Psoas muscle (tissue), 8 donors: ENCODE data around the gene DBF4B. TPM values are rescaled to one million over a fixed set of nuclear protein-coding genes. Genes with fewer than 3 reads are reported as not detected.

ENCODE experiments used
- ATAC-seq, 4 donors: fragments of 200-7000 bp; cut with Tn5 transposase; one replicate each; pipeline ENCODE4 v1.9.1; 2020; ENCODE audit warnings: moderate library complexity in 3 of 4, mild to moderate bottlenecking in 2 of 4
- DNase-seq, 2 donors: peaks; one replicate each; pipeline ENCODE4 v3.0.0-alpha.2; 2020
- H3K27ac ChIP-seq: fragments of 200-600 bp; one replicate; pipeline ENCODE4 v1.8.0; 2022
- H3K27me3 ChIP-seq, 3 donors: fragments of 200-600 bp in 1 of 3; one replicate each; pipeline versions ENCODE4 v1.6.1 to v1.8.0; 2013 to 2022; ENCODE audit warnings: low read length in 2 of 3, mild to moderate bottlenecking in 2 of 3, moderate library complexity in 1 of 3; ENCODE audit not compliant: insufficient read depth in 3 of 3
- H3K36me3 ChIP-seq, 2 donors: fragments of 200-600 bp in 1 of 2; one replicate each; pipeline versions ENCODE4 v1.6.1 to v1.8.0; 2013 to 2022; ENCODE audit warnings: low read depth in 1 of 2, mild to moderate bottlenecking in 1 of 2, moderate library complexity in 1 of 2; ENCODE audit not compliant: insufficient read depth in 1 of 2
- H3K4me1 ChIP-seq: fragments of 200-600 bp; one replicate; pipeline ENCODE4 v1.8.0; 2022
- H3K4me3 ChIP-seq: fragments of 200-600 bp; one replicate; pipeline ENCODE4 v1.8.0; 2022; ENCODE audit warnings: mild to moderate bottlenecking
- H3K9me3 ChIP-seq: fragments of 200-600 bp; one replicate; pipeline ENCODE4 v1.8.0; 2022
- CTCF ChIP-seq: fragments of 200-600 bp; IDR thresholded peaks from one replicate; pipeline ENCODE4 v1.8.0; 2022; ENCODE audit warnings: antibody characterized with exemption
- WGBS, 3 donors: extraction: QIAGEN DNeasy Blood & Tissue Kit; methylation state at CpG; one replicate each; pipeline versions ENCODE4 v1.1.6 to v1.1.7; 2013; 5-methylcytosine and 5-hydroxymethylcytosine counted together
- intact Hi-C, 2 donors: fragments of 100-400 bp; cut with DNase I; formaldehyde crosslinking; loops; one replicate each; pipeline versions ENCODE4 v1.11.0 to v1.14.2; 2022
- long read RNA-seq, 2 donors: library from polyadenylated mRNA; unstranded; transcript quantifications; one replicate each; pipeline ENCODE4 v2.0.0, GENCODE V29; 2021
- polyA plus RNA-seq, 3 donors: library from polyadenylated mRNA; stranded (reverse); fragments of 200-250 nt; gene quantifications; one replicate each; pipeline ENCODE4 v1.2.3, GENCODE V29; 2013
- total RNA-seq, 4 donors: library from RNA; stranded (reverse); fragmentation: NEBNext Ultra II Directional in 2 of 4; extraction: Animal tissue kit (Norgen Biotek cat#: 25700) in 2 of 4; gene quantifications; one replicate each; pipeline versions ENCODE4 v1.2.1 to v1.2.4, GENCODE V29; 2021 to 2023
- donor health status: healthy with polysubstance abuse.
- donor health status: DM: no; HTN: no; CAD: no; lungs with moderate emphysema.
- donor health status: Bipolar disorder and iron deficiency.
- donor health status: healthy.
- donor health status: DM: yes; HTN: yes; CAD: no.
- donor health status: DM: no; HTN: no; CAD: no.
- donor health status: DM: no; HTN: no; CAD: no.
- donor health status: DM: yes; HTN: yes; CAD: no.

Gene DBF4B
- 1 to 10 TPM; 2.0 to 3.9 (median 3.1) TPM for total RNA-seq
- 1 to 10 TPM in 2 of 3 donors, under 1 TPM in 1; 0.79 to 5.0 (median 3.2) TPM for polyA plus RNA-seq
- long read RNA-seq, donor 1, result 0 reads
- long read RNA-seq, donor 2, partial matches to known transcripts, result 0 of 2 reads
- long read RNA-seq, donor 2, other reads (novel, unspliced or antisense), result 2 of 2 reads

GRCh38 chr17:44708401-44709263 lies at the start of gene DBF4B:
DBF4B (plus strand) TSS chr17:44708665; CDS start chr17:44708821, 156 bp downstream.
- 0 to 1% (median 0%) methylated on average over 52 of the region's 52 CpGs for WGBS, 3 donors
- H3K36me3 ChIP-seq, result no peaks in the 10 kb centered on the region
- no peak for TF ChIP-seq CTCF
- H3K27ac ChIP-seq, result peak within 1 kb of the TSS; percentile 84
- no peaks in the 10 kb centered on the region for H3K27me3 ChIP-seq
- DNase-seq (peak; percentile 69 to 83), ATAC-seq (peak; percentile 87 to 96 (median 92))
- H3K4me1 ChIP-seq, result peaks cover 3% of the 10 kb centered on the region
- no peaks in the 10 kb centered on the region for H3K9me3 ChIP-seq
- intact Hi-C loops, result no loop called here
- H3K4me3 ChIP-seq, result peak within 1 kb of the TSS; percentile 91

- intact Hi-C loops, result no loop called here
- Histone ChIP-seq H3K27me3 (peaks cover 0 to 9% (median 6%) of the 10 kb centered on the region in 3 donors), H3K9me3 (no peaks in the 10 kb centered on the region), H3K4me3 (no peak overlapping the region), H3K27ac (no peak overlapping the region), H3K36me3 (no peaks in the 10 kb centered on the region), H3K4me1 (no peaks in the 10 kb centered on the region)
- no peak for TF ChIP-seq CTCF
- ATAC-seq, result no peak
- WGBS, 3 donors, result 94 to 98% (median 95%) methylated on average over 2 of the region's 2 CpGs
- DNase-seq, result no peak
These were observed 46.6 kb upstream of the DBF4B start for GRCh38 chr17:44661835-44662234.

- no peak overlapping the region for H3K27ac ChIP-seq
- no peaks in the 10 kb centered on the region for H3K9me3 ChIP-seq
- no peak overlapping the region for H3K4me3 ChIP-seq
- TF ChIP-seq CTCF, result no peak
- intact Hi-C loops, result no loop called here
- no peaks in the 10 kb centered on the region for H3K4me1 ChIP-seq
- no peaks in the 10 kb centered on the region for H3K36me3 ChIP-seq
- no peak for ATAC-seq
- DNase-seq, result no peak
- no peaks in the 10 kb centered on the region for H3K27me3 ChIP-seq
- 76 to 80% (median 78%) methylated on average over 1 of the region's 1 CpG for WGBS, 3 donors
These were observed 45.4 kb upstream of the DBF4B start for GRCh38 chr17:44663095-44663494.

GRCh38 chr17:44664867-44665266 lies 43.6 kb upstream of the DBF4B start:
- H3K27ac ChIP-seq, result no peak overlapping the region
- H3K27me3 ChIP-seq, result no peaks in the 10 kb centered on the region
- DNase-seq (no peak), ATAC-seq (no peak)
- H3K4me1 ChIP-seq, result no peaks in the 10 kb centered on the region
- intact Hi-C loops, result no loop called here
- 75 to 87% (median 83%) methylated on average over 1 of the region's 1 CpG for WGBS, 3 donors
- no peak overlapping the region for H3K4me3 ChIP-seq
- TF ChIP-seq CTCF, result no peak
- H3K9me3 ChIP-seq, result no peaks in the 10 kb centered on the region
- H3K36me3 ChIP-seq, result no peaks in the 10 kb centered on the region
